Parathyroid adenoma (tissue), 2 donors: ENCODE data around the gene DISC1.

Source experiments
- H2AFZ ChIP-seq: fragments of 300-600 bp; sonication (generic); one replicate; pipeline ENCODE4 v1.7.0; 2017; ENCODE audit warnings: antibody characterized with exemption, mild to moderate bottlenecking
- H3K27ac ChIP-seq: fragments of 300-600 bp; sonication (generic); one replicate; pipeline ENCODE4 v1.7.0; 2017
- H3K27me3 ChIP-seq: fragments of 300-600 bp; sonication (generic); one replicate; pipeline ENCODE4 v1.7.0; 2017; ENCODE audit warnings: low read length; ENCODE audit not compliant: control insufficient read depth, insufficient read depth
- H3K36me3 ChIP-seq: fragments of 300-600 bp; sonication (generic); one replicate; pipeline ENCODE4 v1.7.0; 2017; ENCODE audit warnings: low read length; ENCODE audit not compliant: control insufficient read depth, insufficient read depth
- H3K4me1 ChIP-seq: fragments of 300-600 bp; sonication (generic); one replicate; pipeline ENCODE4 v1.7.0; 2017; ENCODE audit warnings: control low read depth
- H3K4me2 ChIP-seq: fragments of 300-600 bp; sonication (generic); one replicate; pipeline ENCODE4 v1.7.0; 2017; ENCODE audit warnings: low read length
- H3K4me3 ChIP-seq: fragments of 300-600 bp; sonication (generic); one replicate; pipeline ENCODE4 v1.7.0; 2017; ENCODE audit warnings: low read depth, low read length
- H3K79me2 ChIP-seq: fragments of 300-600 bp; sonication (generic); one replicate; pipeline ENCODE4 v1.7.0; 2017; ENCODE audit warnings: control low read depth
- H3K9ac ChIP-seq: fragments of 300-600 bp; sonication (generic); one replicate; pipeline ENCODE4 v1.7.0; 2017; ENCODE audit warnings: mild to moderate bottlenecking
- H3K9me3 ChIP-seq: fragments of 300-600 bp; sonication (generic); one replicate; pipeline ENCODE4 v1.7.0; 2017; ENCODE audit warnings: low read length; ENCODE audit not compliant: control insufficient read depth
- TF ChIP-seq, protein P1 (sequence below): fragments of 300-600 bp; sonication (generic); IDR thresholded peaks from one replicate; pipeline ENCODE4 v1.7.0; 2017; ENCODE audit warnings: antibody characterized with exemption, mild to moderate bottlenecking
- donor health status: primary hyperparathyroidism.

DISC1 gene

DNA sequence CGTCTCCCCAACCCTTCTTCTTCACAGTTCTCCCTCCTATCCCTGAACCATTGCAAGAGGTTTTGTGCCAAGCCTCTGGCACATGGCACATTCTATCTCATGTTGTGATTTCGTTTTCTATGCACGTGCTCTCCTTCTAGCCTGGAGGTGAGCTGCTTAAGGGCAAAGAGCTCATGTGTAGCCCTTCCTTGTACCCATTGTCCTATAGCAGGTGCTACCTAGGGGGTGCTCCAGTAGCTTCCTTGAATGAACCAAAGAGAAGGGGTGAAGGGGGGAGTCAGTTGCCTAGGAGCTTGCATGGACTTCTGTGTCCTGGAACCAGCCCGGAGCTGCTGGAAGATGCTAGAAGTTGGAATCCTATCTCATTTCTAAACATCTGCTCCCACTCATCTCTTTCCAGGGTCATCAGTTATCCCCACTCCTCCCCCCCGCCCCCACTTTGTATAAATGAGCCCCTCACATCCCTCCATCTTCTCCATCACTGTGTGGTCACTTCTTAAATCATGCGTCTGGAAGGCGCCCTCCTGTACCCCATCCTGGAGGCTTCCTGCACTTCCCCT, 535 bp upstream of the DISC1 start:
- Histone ChIP-seq H3K4me1 (peaks cover 4% of the 10 kb centered on the region), H3K4me3 (peak overlapping the region; percentile 65), H3K79me2 (no peaks in the 10 kb centered on the region), H3K27me3 (no peaks in the 10 kb centered on the region), H3K36me3 (no peaks in the 10 kb centered on the region), H3K27ac (peak overlapping the region; percentile 36), H3K9me3 (no peaks in the 10 kb centered on the region), H3K4me2 (peak overlapping the region; percentile 97), H2AFZ (peak overlapping the region; percentile 88), H3K9ac (no peak overlapping the region)
- TF ChIP-seq, protein P1, sequence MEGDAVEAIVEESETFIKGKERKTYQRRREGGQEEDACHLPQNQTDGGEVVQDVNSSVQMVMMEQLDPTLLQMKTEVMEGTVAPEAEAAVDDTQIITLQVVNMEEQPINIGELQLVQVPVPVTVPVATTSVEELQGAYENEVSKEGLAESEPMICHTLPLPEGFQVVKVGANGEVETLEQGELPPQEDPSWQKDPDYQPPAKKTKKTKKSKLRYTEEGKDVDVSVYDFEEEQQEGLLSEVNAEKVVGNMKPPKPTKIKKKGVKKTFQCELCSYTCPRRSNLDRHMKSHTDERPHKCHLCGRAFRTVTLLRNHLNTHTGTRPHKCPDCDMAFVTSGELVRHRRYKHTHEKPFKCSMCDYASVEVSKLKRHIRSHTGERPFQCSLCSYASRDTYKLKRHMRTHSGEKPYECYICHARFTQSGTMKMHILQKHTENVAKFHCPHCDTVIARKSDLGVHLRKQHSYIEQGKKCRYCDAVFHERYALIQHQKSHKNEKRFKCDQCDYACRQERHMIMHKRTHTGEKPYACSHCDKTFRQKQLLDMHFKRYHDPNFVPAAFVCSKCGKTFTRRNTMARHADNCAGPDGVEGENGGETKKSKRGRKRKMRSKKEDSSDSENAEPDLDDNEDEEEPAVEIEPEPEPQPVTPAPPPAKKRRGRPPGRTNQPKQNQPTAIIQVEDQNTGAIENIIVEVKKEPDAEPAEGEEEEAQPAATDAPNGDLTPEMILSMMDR = no peak

DNA sequence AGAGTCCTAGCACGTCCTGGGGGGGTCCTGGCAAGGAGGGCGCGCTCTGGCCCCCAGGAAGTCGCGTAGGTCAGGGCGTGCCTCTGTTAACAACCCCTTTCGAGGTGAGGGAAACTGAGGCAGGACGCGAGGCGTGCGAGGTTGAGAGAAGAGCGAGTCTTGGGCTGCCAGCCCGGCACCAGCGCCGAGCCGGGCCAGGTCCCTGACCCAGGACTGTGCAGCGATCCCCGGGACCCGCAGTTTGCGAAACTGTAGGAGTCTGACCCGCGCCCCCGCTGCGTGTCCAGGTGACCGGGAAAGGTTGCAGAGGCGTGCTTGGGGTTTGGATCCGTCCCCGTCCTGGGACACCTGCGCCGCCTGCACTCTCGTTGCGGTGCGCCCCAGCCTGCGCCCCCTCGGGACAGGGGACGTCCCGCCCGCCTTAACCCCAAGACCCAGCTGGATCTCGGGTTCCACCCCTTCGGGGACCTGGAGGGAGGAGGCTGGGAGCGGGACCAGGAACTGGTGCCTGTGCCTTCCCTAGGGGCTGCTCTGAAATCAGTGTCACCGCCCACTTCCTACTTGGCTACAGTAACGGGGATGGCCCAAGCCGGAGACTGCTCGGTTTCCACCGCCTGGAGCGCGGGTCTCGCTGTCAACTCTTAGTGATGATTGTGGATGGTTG, 493 bp downstream of the DISC1 start:
- Histone ChIP-seq H3K27me3 (no peaks in the 10 kb centered on the region), H3K27ac (peak overlapping the region; percentile 75), H3K4me2 (peak overlapping the region; percentile 97), H2AFZ (peak overlapping the region; percentile 88), H3K9ac (peak overlapping the region; percentile 11), H3K4me3 (peak overlapping the region; percentile 65), H3K9me3 (no peaks in the 10 kb centered on the region), H3K79me2 (no peaks in the 10 kb centered on the region), H3K4me1 (peaks cover 4% of the 10 kb centered on the region), H3K36me3 (no peaks in the 10 kb centered on the region)
- TF ChIP-seq, protein P1 = no peak

- Histone ChIP-seq H2AFZ (no peak overlapping the region), H3K9me3 (no peaks in the 10 kb centered on the region), H3K9ac (no peak overlapping the region), H3K4me3 (no peak overlapping the region), H3K27me3 (no peaks in the 10 kb centered on the region), H3K27ac (peak overlapping the region; percentile 15), H3K4me2 (peak overlapping the region; percentile 26), H3K36me3 (no peaks in the 10 kb centered on the region), H3K79me2 (no peaks in the 10 kb centered on the region), H3K4me1 (peaks cover 4% of the 10 kb centered on the region)
- TF ChIP-seq, protein P1 = no peak
These were observed 1.8 kb downstream of the DISC1 start for GRCh38 chr1:231628207-231628876.

GRCh38 chr1:231629132-231629531, 2.5 kb downstream of the DISC1 start:
- Histone ChIP-seq H3K79me2 (no peaks in the 10 kb centered on the region), H3K27me3 (no peaks in the 10 kb centered on the region), H2AFZ (peak overlapping the region; percentile 42), H3K4me3 (no peak overlapping the region), H3K27ac (peak overlapping the region; percentile 32), H3K4me2 (no peak overlapping the region), H3K9ac (no peak overlapping the region), H3K4me1 (peaks cover 4% of the 10 kb centered on the region), H3K36me3 (no peaks in the 10 kb centered on the region), H3K9me3 (no peaks in the 10 kb centered on the region)
- TF ChIP-seq, protein P1 = no peak
